ENCODE results near the gene MACF1. TPM values are rescaled to one million over a fixed set of nuclear protein-coding genes. Genes with fewer than 3 reads are reported as not detected.

MACF1 gene
- total RNA-seq, 1 donor from 2014 or later: 461 TPM

DNA sequence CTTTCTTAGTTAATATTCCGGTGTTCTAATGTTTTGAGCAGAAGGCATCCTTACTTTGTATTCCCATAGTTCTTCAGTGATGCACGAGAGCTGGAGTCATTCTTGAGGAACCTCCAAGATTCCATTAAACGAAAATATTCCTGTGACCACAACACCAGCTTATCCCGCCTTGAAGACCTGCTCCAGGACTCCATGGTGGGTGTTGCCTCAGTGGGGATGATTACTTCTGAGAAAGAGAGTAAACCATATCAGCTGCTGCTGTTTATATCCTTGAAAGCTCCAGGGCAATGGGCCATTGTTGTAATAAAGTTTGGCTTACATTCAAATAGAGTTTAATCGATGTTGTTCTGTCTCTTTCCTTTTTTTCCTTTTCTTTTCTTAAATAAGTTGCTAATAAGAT is 93.1 kb downstream of the MACF1 start:
- no peak for DNase-seq

DNA sequence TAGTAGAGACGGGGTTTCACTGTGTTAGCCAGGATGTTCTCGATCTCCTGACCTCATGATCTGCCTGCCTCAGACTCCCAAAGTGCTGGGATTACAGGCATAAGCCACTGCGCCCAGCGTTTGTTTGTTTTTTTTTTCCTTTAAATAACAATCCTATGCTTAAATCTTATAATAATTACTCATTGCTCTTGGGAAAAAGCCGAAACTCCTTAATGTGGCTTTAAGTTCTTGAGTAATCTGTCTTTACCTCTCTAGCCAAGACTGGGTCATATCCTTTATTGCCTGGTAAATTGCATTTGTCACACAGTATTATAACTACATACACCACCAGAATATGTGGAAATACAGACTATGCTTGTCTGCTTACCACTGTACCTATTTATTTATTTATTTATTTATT is 97.1 kb downstream of the MACF1 start:
- DNase-seq: no peak

DNA sequence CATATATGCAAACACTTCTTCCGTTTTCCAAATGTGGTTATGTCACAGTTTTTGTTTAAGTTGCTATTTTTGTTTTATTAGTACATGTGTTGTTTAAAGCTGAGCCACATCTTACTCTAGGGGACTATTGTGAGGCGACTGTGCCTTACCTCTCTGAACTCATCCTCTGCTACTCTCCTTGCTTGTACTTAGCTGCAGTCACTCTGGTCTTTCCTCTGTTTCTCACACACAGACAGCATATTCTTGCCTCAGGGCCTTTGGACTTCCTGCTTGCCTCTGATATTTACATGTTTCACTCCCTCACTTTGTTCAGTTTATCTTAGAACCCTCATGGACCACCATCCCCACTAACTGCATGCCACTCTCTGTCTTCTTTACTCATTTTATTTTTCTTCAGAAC is 101.1 kb downstream of the MACF1 start:
- DNase-seq: no peak

DNA sequence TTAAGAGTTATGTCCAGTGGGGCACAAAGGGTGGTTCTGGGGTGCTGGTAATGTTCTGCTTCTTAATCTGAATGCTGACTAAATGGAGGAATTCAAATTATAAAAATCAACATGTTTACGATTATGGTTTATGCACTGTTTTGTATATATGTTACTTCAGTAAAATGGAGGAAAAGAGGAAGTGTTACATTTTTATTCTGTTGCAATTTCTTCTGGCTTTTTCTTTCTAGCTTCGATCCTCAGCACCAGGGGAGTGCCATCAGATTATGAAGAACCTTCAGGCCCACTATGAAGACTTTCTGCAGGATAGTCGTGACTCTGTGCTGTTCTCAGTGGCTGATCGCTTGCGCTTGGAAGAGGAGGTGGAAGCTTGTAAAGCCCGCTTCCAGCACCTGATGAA is 105.5 kb downstream of the MACF1 start:
- DNase-seq: no peak

DNA sequence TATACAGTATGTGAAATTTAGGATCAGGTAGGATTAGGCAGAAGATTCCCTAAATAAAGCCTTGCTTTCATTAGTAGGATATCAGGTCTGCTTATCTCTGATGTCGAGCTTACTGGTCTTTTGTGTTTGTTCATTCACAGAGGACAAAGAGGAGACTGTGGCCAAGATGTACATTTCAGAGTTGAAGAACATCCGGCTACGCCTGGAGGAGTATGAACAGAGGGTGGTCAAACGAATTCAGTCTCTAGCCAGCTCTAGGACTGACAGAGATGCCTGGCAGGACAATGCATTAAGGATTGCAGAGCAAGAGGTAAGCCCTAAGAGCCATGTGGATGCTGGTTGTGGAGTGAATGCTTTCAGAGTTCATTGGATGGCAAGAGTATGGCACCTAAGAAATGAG is 106.2 kb downstream of the MACF1 start:
- DNase-seq: no peak

DNA sequence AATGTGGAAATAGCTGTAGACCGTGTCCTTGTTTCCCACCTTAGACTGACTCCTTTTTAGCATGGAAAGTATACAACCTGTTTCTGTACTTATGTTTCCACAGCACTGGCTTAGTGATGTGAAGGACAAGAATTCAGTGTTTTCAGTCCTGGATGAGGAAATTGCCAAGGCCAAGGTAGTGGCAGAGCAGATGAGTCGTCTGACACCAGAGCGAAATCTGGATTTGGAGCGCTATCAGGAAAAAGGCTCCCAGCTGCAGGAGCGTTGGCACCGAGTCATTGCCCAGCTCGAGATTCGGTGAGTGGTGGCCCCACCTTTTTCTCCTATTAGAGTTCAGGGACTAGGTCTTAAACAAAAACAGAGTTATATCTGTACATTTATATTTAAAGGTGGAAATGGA is 112.6 kb downstream of the MACF1 start:
- DNase-seq: no peak

DNA sequence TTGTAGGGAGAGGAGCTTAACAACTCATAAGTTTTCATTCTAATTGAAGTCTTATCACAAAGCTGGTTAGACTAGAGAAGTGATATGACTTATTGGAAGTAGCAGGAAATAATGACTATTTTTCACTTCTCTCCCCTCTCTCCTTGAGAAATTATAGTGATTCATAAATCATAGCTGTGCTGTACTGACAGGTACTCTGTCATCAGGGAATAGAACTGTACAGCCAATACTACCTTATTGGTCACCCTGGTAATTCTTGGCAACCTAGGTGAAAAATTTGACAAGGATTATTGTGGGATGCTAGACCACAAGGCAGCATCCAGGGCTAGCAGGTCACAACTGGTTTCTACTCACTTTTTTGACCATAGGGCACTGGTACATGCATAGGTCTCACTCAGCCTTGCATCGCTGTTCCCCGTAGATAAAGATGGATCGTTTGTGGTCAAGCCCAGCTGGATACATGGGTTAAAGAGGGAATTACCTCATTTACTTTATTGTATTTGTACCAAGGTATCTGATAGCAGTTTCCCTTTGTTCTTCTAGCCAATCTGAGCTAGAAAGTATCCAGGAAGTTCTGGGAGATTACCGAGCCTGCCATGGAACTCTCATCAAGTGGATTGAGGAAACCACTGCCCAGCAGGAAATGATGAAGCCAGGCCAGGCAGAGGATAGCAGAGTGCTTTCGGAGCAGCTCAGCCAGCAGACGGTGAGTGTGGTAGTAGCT is 113.6 kb downstream of the MACF1 start:
- no peak for DNase-seq

DNA sequence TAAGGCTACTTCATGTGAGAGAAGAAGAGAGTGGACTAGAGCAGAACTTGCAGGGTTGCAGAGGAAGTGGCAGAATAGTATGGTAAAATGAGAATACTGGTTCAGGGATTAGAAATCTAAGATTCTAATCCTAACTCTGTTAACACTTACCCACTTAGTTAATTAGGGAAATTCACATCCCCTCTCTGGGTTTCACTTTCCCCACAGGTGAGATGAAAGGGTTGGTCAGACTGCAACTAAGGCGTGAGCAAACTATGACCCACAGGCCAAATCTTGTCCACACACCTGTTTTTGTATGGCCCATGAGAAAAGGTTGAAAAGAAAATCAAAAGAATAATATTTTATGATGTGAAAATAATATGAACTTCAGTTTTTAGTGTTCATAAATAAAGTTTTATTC is 117.5 kb downstream of the MACF1 start:
- DNase-seq: no peak

DNA sequence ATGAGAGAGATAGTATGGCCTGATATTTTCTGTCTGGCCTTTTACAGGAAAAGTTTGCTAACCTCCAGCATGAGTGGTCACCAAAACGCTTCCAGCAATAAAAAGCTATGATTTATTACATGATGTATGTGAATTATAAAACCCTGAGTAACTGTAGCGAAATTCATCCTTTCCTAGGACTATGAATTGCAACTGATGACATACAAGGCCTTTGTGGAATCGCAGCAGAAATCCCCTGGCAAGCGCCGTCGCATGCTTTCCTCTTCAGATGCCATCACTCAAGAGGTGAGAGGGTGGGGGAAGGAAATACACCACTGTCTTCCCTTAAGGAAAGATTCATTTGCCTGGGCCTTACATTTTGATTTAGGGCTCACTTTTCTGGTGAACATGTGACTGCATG is 117.9 kb downstream of the MACF1 start:
- DNase-seq: no peak

DNA sequence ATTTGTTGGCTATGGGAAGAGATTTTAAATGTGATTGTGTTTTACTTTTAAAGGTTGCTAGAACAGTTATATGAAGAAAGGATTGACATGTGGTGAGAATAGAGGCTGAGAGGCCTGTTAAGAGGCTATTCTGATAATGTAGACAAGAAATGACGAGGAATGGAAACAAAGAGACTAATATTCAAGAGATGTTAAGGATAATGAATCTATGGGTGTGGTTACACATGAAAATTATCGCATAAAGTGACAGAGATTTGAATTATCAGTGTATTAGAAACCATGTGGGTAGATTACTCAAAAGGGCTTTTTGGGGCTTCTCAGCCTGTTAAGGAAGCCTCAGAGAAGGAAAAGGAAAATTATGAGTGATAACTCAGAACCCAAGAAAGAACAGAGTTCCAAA is 120.4 kb downstream of the MACF1 start:
- no peak for DNase-seq

DNA sequence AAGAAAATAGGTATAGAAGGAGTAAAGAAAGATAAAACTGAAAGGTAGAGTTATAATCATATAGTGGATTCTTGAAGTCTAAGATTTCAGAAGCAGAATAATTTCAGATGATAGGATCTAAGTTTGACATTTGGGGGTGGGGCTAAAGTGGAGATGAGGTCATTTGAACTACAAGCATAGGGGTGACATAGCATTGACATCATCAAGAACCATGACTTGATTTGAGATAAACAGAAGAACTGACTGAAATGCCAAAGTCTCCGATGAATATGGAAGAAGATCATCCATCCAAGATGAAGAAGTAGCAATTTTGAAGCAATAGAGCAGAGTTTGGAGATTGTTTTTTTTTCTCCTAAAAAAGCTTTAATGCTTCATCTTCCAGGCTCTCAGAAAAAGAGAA is 122.3 kb downstream of the MACF1 start:
- no peak for DNase-seq

DNA sequence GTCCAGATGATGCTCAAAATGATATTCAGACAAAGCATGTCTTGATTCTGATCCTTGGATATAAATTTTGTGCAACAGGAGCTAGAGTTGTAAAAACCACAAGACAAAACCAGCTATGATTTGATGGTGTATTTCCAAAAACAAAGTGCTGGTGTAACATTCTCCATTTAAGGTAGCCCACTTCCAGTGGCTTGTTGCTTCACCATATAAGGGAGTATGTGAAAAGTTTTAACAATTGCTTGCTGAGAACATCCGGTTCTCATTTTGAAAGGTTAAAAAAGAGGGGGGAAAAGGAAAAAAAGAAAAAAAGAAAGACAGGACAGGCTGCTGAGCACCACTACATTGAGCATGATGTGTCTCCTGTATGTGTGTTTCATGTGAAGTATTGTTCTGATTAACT is 123.6 kb downstream of the MACF1 start:
- no peak for DNase-seq

DNA sequence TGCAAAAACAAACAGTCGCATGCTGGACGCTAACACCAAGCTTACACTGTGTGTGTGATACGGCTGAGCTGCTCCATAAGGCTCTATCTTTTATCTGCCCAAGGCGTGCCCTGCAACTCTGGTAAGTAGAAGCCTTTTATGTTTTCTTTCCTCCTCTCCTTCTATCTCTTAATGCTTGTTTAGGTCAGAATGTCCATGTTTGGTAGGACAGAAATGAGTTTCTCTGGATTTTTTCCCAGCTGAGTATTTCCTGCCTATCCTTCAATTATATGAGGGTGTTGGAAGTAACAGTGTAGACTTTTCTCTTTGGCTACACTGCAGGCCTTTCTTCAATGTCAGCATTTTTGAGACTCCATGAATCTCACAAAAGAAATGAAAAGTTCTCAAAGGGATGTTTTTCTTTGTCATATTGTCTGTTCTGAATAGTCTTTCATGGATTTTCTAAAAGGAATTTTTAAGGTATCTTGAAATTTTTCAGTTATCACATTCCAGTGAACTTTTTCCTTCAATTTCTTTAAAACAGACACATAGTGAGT is 124.2 kb downstream of the MACF1 start:
- no peak for DNase-seq

DNA sequence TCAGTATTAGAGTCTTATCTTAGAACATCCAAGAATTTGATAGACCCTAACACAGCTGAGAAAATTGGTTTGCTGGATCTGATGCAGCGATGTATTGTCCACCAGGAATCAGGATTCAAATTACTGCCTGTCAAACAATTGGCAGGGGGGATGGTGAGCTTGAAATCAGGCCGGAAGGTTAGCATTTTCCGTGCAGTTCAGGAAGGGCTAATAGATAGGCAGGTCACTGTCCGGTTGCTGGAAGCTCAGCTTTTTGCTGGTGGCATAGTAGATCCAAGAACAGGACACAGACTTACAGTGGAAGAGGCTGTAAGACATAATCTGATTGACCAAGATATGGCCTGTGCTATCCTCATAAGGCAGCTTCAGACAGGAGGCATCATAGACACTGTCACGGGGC is 127.2 kb downstream of the MACF1 start:
- no peak for DNase-seq

DNA sequence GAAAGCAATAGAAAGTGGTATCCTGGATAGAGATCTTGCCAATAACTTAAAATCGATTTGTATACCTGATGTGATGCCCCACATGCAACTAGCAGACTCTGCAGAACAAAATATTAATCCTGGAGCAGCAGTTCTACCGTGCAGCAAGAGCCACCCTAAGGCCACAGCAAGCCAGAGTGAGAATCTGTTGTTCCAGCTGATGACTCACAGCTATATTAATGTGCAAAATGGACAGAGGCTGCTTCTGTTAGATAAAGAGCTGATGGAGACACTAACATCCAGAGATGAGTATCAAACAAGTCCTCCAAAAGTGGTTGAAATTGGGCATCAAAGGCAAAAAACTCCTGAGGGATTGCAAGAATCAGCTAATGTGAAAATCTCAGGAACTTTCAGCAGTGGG is 127.8 kb downstream of the MACF1 start:
- DNase-seq: no peak

DNA sequence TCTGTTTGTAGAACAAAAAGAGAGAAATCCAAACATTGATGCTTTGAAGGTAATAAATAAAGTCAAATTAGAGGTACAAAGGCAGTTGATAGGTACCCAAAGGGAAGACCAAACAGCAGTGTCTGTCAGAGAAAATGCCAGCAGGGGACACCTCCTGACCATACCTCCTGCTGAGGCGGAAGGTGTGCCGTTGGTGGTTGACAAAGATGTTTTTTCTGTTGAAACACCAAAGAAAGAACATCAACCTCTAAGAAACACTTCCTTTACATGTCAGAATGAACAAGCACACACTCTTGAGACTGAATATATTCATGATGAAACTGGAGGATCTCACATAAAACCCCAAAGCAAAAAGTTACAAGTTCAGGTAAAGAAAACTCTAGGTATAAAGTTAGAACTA is 128.3 kb downstream of the MACF1 start:
- DNase-seq: no peak

DNA sequence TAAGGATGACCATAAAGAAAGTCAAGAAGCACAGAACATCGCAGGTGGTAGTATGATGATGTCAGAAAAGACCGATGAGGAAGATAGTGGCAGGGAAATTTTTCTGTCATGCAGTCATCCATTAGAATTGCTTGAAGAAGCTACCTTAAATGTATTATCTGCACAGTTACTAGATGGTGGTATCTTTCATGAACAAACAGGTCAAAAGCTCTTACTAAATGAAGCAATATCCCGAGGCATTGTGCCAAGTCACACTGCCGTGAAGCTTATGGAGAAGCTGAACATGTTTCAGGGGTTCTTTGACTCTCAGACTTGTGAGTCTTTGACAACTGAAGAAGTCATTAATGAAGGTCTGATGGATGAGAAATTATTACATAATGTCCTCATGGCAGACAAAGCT is 128.8 kb downstream of the MACF1 start:
- DNase-seq: no peak

DNA sequence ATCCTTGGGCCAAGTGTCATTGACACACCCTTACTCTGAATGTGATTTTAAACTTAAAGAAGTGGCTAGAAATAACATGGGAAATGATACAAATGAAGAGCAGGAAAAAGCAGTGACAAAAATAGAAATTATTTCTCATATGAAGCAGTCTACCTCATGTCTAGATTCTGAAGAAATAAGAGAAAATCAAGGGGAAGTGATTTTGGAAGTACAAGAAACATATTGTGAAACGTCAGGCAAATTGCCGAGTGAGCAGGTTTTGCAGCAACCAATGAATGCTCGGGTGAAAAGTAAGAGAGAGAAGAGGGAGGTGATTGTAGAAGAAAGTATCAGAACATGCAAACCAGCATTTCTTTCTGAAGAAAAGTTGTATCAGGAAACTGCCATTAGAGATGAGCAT is 130.7 kb downstream of the MACF1 start:
- DNase-seq: no peak

DNA sequence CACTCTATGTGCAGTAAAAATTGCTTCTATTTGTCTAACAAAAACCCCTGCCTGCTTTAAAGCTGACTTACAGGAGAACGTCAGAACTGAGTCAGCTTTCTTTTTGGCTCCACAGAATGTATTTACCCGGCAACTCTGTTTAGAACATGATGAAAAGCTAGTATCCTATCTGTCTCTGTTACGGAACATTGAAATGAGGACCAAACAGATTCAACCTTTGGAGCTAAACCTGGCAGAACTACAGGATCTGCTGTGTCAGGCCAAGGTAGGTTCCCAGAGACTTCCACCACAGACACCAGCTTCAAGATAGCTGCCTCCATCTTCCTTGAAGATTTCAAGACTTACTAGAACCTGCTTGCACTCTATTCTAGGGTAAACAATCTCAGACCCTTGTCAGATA is 132.6 kb downstream of the MACF1 start:
- DNase-seq: no peak

DNA sequence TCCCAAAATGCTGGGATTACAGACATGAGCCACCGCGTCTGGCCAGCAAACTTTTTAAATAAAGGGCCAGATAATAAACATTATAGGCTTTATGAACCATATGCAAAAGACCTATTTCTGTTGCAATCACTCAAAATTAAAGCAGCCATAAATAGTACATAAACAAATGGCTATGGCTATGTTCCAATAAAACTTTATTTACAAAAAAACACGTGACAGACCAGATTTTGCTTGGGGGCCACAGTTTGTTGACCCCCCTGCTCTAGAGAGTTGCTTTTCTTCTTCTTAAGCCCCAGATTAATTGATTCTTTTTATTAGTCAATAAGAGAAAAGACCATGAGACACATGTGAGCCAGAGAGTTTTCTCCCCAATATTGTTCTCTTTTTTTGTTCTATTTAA is 138.3 kb downstream of the MACF1 start:
- no peak for DNase-seq

DNA sequence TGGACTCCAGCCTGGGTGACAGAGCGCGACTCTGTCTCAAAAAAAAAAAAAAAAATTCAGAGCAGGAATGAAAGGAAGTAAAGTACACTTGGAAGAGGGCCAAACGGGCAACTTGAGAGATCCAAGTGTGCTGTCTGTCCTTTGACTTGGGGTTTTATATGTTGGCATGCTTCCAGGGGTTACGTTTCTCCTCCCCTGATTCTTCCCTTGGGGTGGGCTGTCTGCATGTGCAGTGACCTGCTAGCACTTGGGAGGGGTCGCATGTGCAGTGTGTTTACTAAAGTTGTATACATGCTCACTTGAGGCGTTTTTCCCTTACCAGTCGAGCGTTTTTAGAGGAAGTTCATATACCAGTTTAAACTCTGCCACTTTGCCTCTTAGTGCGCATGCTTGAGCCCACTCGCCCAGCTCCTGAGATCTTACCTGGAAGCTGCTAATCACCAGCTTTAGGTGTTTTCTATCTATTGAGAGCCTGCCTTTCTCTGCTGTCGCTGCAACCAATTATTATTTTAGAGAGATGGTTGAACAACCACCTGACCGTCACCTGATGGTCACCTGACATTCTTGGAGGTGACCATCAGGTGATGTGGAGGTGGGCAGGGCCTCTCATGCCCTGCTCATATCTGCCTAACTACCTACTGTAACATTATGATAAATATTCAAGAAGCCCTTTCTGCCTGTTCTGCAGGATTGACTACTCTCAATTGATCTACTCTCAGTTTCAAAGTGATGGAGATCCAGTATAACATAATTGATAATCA is 140.1 kb downstream of the MACF1 start:
- DNase-seq: peak; percentile 34

DNA sequence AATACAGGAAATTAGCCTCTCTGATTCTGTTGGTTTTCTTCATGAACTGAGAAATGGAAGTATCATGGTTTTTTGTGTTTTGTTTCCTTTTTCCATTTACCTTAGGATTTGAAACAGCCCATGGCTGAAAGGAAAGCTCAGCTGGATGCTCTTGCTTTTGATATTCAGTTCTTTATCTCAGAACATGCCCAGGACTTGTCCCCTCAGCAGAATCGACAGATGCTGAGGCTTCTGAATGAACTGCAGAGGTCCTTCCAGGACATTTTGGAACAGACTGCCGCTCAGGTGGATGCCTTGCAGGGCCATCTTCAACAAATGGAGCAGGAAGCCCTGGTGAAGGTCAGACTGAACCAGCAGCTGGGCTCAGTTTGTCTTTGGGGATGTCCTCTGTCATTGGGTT is 142.4 kb downstream of the MACF1 start:
- no peak for DNase-seq

DNA sequence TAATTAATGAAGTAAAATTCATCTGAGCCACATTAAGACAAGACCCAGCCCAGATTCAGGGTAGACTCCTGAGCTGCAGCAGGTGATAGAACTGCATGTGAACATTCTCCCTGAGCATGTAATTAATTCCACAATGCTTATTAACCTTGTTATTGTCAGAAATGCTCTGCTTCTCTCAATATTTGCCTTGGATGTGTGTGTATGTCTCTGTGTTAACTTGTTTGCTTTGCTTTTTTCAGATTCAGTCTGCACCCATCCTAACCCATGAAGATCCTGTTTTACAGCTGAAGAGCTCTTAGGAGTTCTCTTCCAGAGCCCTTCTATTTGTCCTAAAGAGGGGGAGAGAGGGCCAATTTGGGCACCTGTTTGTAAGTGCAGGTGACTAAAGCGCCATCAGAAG is 143.8 kb downstream of the MACF1 start:
- DNase-seq: no peak

DNA sequence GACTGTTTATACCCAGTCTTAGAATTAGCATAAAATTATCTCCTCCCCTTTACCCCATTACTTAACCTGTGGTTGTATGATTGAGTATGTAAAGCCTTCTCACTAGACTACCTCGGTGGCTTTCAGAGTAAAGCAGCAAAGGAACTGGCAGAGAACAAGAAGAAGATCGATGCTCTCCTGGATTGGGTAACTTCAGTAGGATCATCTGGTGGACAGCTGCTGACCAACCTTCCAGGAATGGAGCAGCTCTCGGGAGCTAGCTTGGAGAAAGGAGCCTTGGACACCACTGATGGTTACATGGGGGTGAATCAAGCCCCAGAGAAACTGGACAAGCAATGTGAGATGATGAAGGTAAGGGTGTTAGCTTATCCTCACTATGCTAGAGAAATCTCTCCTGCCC is 148.4 kb downstream of the MACF1 start:
- DNase-seq: no peak

Data from tongue (tissue), 2 donors.